HepG2 (cell line): ENCODE measurements around the gene TNN.

ENCODE experiments used
- CBFB ChIP-seq: sonication (generic); formaldehyde crosslinking; IDR thresholded peaks from 2 replicates; pipeline ENCODE4 v1.4.0; 2020; ENCODE audit warnings: missing genetic modification reagents
- CTCF ChIP-seq: sonication (generic); formaldehyde crosslinking; IDR thresholded peaks from 2 replicates; pipeline ENCODE4 v1.5.0; 2020; ENCODE audit warnings: mild to moderate bottlenecking, missing genetic modification reagents, moderate library complexity
- ETV6 ChIP-seq: sonication (generic); formaldehyde crosslinking; conservative IDR thresholded peaks from 2 replicates; pipeline ENCODE4 v1.4.0; 2020; ENCODE audit warnings: missing genetic modification reagents
- IRF1 ChIP-seq: sonication (generic); formaldehyde crosslinking; IDR thresholded peaks from 2 replicates; pipeline ENCODE4 v1.4.0; 2020; ENCODE audit warnings: low read depth, mild to moderate bottlenecking, missing genetic modification reagents
- JUN ChIP-seq: sonication (generic); formaldehyde crosslinking; IDR thresholded peaks from 2 replicates; pipeline ENCODE4 v1.4.0; 2020; ENCODE audit warnings: mild to moderate bottlenecking, missing genetic modification reagents
- NFKBIZ ChIP-seq: IDR thresholded peaks from 2 replicates; pipeline ENCODE4 v1.6.1; 2018; ENCODE audit warnings: missing genetic modification reagents, missing compliant biosample characterization
- TP53 ChIP-seq: sonication (generic); formaldehyde crosslinking; conservative IDR thresholded peaks from 2 replicates; pipeline ENCODE4 v1.4.0; 2020; ENCODE audit warnings: missing genetic modification reagents
- YY1 ChIP-seq: IDR thresholded peaks from 2 replicates; pipeline ENCODE4 v1.6.1; 2011; ENCODE audit warnings: low read length, low read depth, moderate library complexity, mild to moderate bottlenecking; ENCODE audit not compliant: insufficient read depth, insufficient replicate concordance
- ZBTB2 ChIP-seq: sonication (generic); formaldehyde crosslinking; IDR thresholded peaks from 2 replicates; pipeline ENCODE4 v1.8.0; 2022; ENCODE audit warnings: low read depth, missing genetic modification reagents
- ZHX1 ChIP-seq: sonication (generic); formaldehyde crosslinking; IDR thresholded peaks from 2 replicates; pipeline ENCODE4 v1.8.1; 2022; ENCODE audit warnings: low read depth, mild to moderate bottlenecking, missing genetic modification reagents
- ZNF136 ChIP-seq: sonication (generic); formaldehyde crosslinking; IDR thresholded peaks from 2 replicates; pipeline ENCODE4 v1.8.1; 2022; ENCODE audit warnings: low read depth, mild to moderate bottlenecking, moderate library complexity, missing genetic modification reagents
- ZNF552 ChIP-seq: sonication (generic); formaldehyde crosslinking; IDR thresholded peaks from 2 replicates; pipeline ENCODE4 v1.9.0; 2022; ENCODE audit warnings: missing genetic modification reagents, mild to moderate bottlenecking, borderline replicate concordance
- ZNF639 ChIP-seq: conservative IDR thresholded peaks from 2 replicates; pipeline ENCODE4 v1.6.1; 2018; ENCODE audit warnings: missing genetic modification reagents

- TF ChIP-seq JUN (CRISPR knock-in tag) (no peak), TP53 (CRISPR knock-in tag) (no peak), ZNF552 (no peak), ZBTB2 (CRISPR knock-in tag) (no peak), ZHX1 (CRISPR knock-in tag) (no peak), CTCF (CRISPR knock-in tag) (no peak), NFKBIZ (CRISPR knock-in tag) (no peak), IRF1 (CRISPR knock-in tag) (no peak), CBFB (CRISPR knock-in tag) (no peak), ZNF136 (CRISPR knock-in tag) (no peak), YY1 (no peak), ETV6 (CRISPR knock-in tag) (no peak), ZNF639 (CRISPR knock-in tag) (no peak)
Measured at GRCh38 chr1:175167861-175168260, 100.2 kb downstream of the TNN start.
